ENCODE measurements around the gene SNW1.

The SNW1 gene

GRCh38 chr14:77707724-77708408 is 53.1 kb downstream of the SNW1 start, which contains the start of the genes ALKBH1 and SLIRP:
ALKBH1 (minus strand) TSS chr14:77708023; CDS start chr14:77708004, 19 bp downstream.
SLIRP (plus strand) TSS chr14:77708103; CDS start chr14:77708112, 9 bp downstream.
- no peak for TF ChIP-seq CTCF (IDR thresholded peaks at IDR 0.05; ENCODE audit: low read depth, low read length, missing control alignments)
- DNase-seq (ENCODE audit: low read depth), result peak; percentile 28
- in situ Hi-C loops (cut with HindIII; ENCODE audit: low sequenced_read_pairs), result no loop called here
- peak within 1 kb of the TSS; percentile 84 for H3K4me3 ChIP-seq (ENCODE audit: low read depth, low read length)

GRCh38 chr14:77707355-77707723 is 53.6 kb downstream of the SNW1 start:
- peak overlapping the region; percentile 84 for H3K4me3 ChIP-seq (ENCODE audit: low read depth, low read length)
- in situ Hi-C loops (cut with HindIII; ENCODE audit: low sequenced_read_pairs), result no loop called here
- peak; percentile 11 for DNase-seq (ENCODE audit: low read depth)
- peak; percentile 52 for TF ChIP-seq CTCF (IDR thresholded peaks at IDR 0.05; ENCODE audit: low read depth, low read length, missing control alignments)

- no peak for DNase-seq (ENCODE audit: low read depth)
- in situ Hi-C loops (cut with HindIII; ENCODE audit: low sequenced_read_pairs), result no loop called here
- no peak for TF ChIP-seq CTCF (IDR thresholded peaks at IDR 0.05; ENCODE audit: low read depth, low read length, missing control alignments)
- H3K4me3 ChIP-seq (ENCODE audit: low read depth, low read length), result no peak overlapping the region
These were observed 69.7 kb downstream of the SNW1 start for GRCh38 chr14:77691259-77691658.

GRCh38 chr14:77682158-77682553 is 78.8 kb downstream of the SNW1 start:
- in situ Hi-C loops (cut with HindIII; ENCODE audit: low sequenced_read_pairs), result no loop called here
- no peak for TF ChIP-seq CTCF (IDR thresholded peaks at IDR 0.05; ENCODE audit: low read depth, low read length, missing control alignments)

GRCh38 chr14:77681196-77682157 is 79.5 kb downstream of the SNW1 start:
- in situ Hi-C loops (cut with HindIII; ENCODE audit: low sequenced_read_pairs), result no loop called here
- DNase-seq (ENCODE audit: low read depth), result peak; percentile 27
- H3K4me3 ChIP-seq (ENCODE audit: low read depth, low read length), result no peak overlapping the region

More at GRCh38 chr14:77682158-77682553, 78.8 kb downstream of the SNW1 start:
- DNase-seq (ENCODE audit: low read depth), result peak; percentile 34
- no peak overlapping the region for H3K4me3 ChIP-seq (ENCODE audit: low read depth, low read length)

More at GRCh38 chr14:77681196-77682157, 79.5 kb downstream of the SNW1 start:
- TF ChIP-seq CTCF (IDR thresholded peaks at IDR 0.05; ENCODE audit: low read depth, low read length, missing control alignments), result no peak

All from astrocyte of the cerebellum (primary cell).